ENCODE results near the gene TMC6.
"Not testable (repeated sequence)": the region's sequence is repeated elsewhere in the genome, so short reads cannot be mapped to it uniquely, and the experiment has no call there.

The TMC6 gene

GRCh38 chr17:78128551-78129350, at the start of gene TMC6:
Gene TMC6 (minus strand): TSS chr17:78128755. CDS start chr17:78126832, 1,923 bp downstream.
- DNase-seq (ENCODE audit: low read depth) = no peak

DNA sequence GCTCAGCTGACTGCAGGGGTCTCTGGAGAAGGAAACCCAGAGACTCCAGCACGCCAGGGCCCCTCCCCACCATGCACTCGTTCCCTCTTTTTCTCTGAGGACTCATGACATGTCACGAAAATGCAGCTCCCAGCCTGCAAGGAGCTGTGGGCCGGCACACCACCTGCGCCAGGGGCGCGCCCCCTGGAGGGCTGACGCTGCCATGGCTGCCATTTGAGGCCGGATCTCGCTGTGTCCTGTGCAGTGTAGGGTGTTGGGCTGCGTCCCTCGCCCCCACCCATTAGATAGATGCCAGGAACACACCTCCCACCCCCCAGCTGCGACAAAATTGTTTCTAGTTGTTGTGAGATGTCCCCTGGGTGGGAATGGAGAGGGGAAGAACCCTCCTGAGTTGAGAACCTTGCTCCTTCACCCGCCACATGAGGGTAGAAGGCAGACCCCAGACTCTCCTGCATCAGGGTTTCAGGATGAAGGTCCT, 48.0 kb upstream of the TMC6 start:
- DNase-seq (ENCODE audit: low read depth) = peak; percentile 26

DNA sequence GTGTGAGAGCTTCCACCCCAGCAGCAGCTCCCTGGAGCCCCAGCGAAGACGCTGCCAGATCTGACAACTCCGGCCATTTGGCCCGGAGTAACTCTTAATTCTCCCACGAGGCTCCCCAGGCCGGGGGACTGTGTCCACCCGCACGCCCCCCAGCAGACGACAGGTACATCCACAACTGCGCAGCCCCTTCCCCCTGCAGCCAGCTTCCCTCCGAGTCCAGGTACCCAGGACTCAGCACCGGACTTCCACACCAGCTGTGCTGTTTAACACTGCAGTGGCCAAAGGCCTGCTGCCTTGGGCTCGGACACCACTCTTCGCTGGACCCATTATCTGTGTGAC, 47.1 kb upstream of the TMC6 start:
- no peak for DNase-seq (ENCODE audit: low read depth)

DNA sequence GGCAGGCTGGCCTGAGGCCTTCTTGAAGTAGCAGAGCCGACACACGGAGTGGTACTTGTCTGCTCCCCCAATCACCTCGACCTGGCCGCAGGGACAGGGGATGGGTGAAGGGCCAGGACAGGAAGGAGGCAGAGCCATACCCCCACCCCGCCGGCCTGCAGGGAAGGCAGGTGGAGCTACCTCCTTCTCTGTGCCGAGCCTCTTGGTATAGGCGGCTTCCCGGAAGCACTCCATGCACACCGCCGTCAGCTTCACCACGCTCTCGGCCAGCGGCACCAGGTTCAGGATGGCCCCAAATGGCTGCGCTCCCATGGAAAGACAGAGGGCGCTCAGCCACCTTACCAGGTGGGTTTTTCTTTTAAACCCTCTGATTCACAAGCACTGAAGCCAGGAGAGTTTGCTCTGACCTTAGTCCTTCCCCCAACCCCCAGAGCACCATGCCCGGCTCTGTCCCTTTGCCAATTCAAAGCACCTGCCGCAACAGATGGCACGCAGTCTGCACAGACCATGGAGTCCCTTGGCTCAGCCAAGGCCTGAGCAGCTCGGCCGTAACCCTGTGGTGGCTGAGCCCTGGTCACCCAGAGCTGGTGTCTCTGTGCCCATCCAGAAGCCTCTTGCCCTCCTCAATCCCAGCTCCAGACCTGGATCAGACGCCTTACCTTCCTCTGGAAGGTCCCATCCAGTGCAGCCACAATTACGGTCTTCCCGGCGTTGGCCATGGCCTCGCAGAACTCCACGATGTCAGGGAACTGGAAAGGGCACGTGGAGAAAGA, 46.5 kb upstream of the TMC6 start:
- no peak for DNase-seq (ENCODE audit: low read depth)

DNA sequence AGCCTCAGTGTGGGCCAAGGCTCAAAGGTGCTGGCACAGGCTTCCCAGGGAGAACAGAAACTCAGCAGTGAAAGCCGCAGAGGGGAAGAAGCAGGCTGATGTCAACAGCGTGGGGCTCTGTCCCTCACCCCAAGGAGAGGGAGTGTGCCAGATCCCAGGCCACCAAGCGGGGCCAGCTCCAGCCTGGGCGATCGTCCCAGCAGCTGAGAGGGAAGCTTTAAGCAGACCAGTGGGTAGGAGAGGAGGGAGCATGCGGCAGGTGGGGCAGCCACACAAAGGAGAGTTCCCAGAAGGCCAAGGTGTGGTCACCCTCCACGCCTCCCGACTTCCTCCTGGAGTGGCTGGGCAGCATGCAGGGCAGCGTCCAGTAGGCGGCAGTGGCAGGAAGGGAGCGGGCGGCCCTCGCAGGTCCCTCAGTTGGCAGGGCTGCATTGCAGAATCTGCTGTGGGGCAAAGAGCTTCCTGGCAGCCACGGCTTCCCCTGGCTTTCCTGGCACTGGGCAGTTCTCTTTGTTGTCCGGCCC, 45.9 kb upstream of the TMC6 start:
- no peak for DNase-seq (ENCODE audit: low read depth)

GRCh38 chr17:78173097-78173715, 44.7 kb upstream of the TMC6 start:
- DNase-seq (ENCODE audit: low read depth) = no peak

- DNase-seq (ENCODE audit: low read depth) = peak; percentile 34
Measured at GRCh38 chr17:78172249-78173051, 43.9 kb upstream of the TMC6 start.

DNA sequence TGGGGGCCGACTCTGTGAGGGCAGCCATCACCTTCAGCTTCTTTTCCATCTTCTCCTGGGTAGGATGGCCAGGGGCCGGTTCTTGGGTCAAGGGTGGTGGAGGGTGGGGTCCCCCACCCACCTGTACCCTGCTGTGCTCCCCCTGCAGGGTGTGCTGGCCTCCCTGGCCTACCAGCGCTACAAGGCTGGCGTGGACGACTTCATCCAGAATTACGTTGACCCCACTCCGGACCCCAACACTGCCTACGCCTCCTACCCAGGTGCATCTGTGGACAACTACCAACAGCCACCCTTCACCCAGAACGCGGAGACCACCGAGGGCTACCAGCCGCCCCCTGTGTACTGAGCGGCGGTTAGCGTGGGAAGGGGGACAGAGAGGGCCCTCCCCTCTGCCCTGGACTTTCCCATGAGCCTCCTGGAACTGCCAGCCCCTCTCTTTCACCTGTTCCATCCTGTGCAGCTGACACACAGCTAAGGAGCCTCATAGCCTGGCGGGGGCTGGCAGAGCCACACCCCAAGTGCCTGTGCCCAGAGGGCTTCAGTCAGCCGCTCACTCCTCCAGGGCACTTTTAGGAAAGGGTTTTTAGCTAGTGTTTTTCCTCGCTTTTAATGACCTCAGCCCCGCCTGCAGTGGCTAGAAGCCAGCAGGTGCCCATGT, 43.2 kb upstream of the TMC6 start:
- not testable (repeated sequence) for DNase-seq (ENCODE audit: low read depth)

- DNase-seq (ENCODE audit: low read depth) = no peak
Measured at GRCh38 chr17:78170692-78171590, 42.4 kb upstream of the TMC6 start.

- peak; percentile 31 for DNase-seq (ENCODE audit: low read depth)
Measured at GRCh38 chr17:78168903-78169793, 40.6 kb upstream of the TMC6 start.

DNA sequence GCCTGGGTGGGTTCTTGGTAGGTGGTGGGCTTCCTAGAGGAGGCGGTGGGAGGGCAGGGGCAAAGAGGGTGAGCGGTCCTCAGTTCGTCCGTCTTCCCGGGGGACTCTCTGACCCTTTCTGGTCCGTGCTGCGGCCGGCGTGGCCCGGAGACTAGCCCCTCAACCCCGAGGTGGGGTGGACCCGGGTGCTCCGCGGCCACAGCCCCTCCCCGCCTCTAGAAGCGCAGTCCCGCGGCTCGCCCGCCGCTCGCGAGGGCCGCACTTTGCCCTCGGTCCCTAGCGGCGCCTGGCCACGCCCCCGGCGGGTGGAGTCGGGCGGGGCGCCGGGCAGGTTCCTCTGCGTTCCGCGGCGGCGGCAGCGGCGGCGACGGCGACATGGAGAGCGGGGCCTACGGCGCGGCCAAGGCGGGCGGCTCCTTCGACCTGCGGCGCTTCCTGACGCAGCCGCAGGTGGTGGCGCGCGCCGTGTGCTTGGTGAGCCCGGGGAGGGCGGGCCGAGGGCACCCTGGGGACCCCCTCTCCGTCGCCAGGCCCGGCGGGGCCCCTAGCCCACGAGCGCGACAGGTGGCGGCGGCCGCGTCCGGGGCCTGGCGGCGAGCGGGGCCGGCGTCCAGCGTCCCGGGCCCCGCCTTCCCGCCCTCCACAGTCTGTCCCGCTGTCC, 39.8 kb upstream of the TMC6 start, which contains the start of gene SYNGR2:
Gene SYNGR2, plus strand, starts transcription at position 340 of the 661 bp plus-strand sequence. Its CDS starts 36 bp downstream, at position 376.
- DNase-seq (ENCODE audit: low read depth) = peak; percentile 25

DNA sequence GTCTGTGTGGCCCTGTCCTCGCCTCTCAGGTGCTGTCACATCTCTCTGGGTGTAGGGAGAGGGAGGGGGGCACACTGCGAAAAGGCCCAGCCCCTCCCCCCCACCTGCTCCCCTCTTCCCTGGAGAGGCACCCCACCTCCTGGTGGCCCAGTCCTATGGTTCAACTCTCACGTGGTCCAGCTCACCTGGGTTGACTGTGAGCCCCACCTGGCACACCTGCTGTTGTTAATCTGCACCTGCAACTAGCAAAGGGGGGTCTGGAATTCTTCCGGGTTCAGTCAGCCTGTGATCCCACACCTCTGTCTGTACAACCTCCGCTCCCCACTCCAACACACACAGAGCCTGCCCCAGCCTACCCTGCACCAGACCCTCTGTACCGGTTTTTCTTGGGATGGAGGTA, 37.9 kb upstream of the TMC6 start:
- no peak for DNase-seq (ENCODE audit: low read depth)

GRCh38 chr17:78164748-78165607, 36.4 kb upstream of the TMC6 start:
- no peak for DNase-seq (ENCODE audit: low read depth)

DNA sequence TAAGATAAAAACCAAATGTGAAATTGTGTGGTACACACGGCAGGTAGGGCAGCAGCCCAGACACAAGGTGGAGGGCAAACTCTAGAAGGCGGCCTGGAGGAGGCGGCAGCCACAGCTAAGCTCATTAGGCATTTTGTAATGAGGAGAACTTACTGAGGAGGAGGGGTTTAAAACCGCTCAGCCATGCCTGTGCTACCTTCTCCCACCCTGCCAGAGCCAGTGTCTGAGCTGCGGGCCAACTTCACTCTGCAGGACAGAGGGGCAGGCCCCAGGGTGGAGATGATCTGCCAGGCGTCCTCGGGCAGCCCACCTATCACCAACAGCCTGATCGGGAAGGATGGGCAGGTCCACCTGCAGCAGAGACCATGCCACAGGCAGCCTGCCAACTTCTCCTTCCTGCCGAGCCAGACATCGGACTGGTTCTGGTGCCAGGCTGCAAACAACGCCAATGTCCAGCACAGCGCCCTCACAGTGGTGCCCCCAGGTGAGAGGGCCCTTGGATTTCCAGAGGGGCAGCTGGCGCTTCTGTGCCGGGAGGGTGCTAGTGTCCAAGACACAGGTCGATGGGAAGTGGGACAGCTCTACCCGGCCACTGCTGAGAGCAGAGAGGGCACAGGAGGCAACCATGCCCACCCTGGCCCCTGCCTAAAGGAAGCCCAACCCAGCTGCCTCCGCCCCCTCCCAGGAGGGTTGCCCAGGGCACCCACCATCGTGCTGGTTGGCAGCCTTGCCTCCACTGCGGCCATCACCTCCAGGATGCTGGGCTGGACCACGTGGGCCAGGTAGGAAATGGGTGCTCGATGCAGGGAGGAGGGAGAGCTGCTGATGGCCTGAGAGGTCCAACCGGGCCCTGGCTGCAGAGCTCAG, 35.6 kb upstream of the TMC6 start:
- no peak for DNase-seq (ENCODE audit: low read depth)

DNA sequence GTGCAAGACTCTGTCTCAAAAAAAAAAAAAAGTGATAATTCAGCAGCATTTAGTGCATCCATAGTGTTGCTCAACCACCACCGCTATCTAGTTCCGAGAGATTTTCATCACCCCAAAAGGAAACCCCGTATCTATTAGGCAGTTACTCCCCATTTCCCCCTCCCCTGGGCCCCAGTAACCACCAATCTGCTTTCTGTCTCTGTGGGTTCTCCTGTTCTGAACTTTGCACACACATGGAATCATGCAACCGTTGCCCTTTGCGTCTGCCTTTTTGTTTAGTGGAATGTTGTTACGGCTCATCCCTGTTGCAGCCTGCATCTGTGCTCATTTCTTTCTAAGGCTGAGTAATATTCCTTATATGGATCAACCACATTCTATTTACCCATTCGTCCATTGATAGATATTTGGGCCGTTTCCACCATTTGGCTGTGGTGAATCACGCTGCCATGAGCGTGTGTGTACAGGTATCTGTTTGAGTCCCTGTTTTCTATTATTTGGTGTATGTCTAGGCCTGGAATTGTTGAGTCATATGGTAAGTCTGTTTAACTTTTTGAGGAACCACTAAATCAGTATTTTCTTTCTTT, 31.1 kb upstream of the TMC6 start:
- peak; percentile 86 for DNase-seq (ENCODE audit: low read depth)
